VCaP (cell line): ENCODE measurements around the gene ADAM22.

Experiments
- H3K27ac ChIP-seq: fragments of 450-650 bp; 2 replicates; pipeline ENCODE4 v1.5.1; 2017
- CTCF ChIP-seq: fragments of 450-650 bp; conservative IDR thresholded peaks from 2 replicates; pipeline ENCODE4 v1.5.1; 2017; ENCODE audit warnings: mild to moderate bottlenecking, moderate library complexity

The ADAM22 gene

GRCh38 chr7:88202278-88202677 is 268.2 kb downstream of the ADAM22 start:
- no peak overlapping the region for H3K27ac ChIP-seq
- TF ChIP-seq CTCF, result no peak

- no peak overlapping the region for H3K27ac ChIP-seq
- TF ChIP-seq CTCF, result no peak
Measured at GRCh38 chr7:88202799-88203198, 268.7 kb downstream of the ADAM22 start.

GRCh38 chr7:88203401-88203800 is 269.4 kb downstream of the ADAM22 start:
- TF ChIP-seq CTCF, result no peak
- no peak overlapping the region for H3K27ac ChIP-seq

- no peak overlapping the region for H3K27ac ChIP-seq
- no peak for TF ChIP-seq CTCF
Measured at GRCh38 chr7:88204525-88205110, 270.6 kb downstream of the ADAM22 start.

- no peak for TF ChIP-seq CTCF
- H3K27ac ChIP-seq, result no peak overlapping the region
Measured at GRCh38 chr7:88205179-88205578, 271.1 kb downstream of the ADAM22 start.

- H3K27ac ChIP-seq, result no peak overlapping the region
- TF ChIP-seq CTCF, result no peak
Measured at GRCh38 chr7:88206254-88206653, 272.2 kb downstream of the ADAM22 start.

GRCh38 chr7:88208521-88208920 is 274.5 kb downstream of the ADAM22 start:
- no peak overlapping the region for H3K27ac ChIP-seq
- no peak for TF ChIP-seq CTCF
